ENCODE results near the gene CERS1. TPM values are rescaled to one million over a fixed set of nuclear protein-coding genes. Genes with fewer than 3 reads are reported as not detected.

Gene CERS1
- polyA plus RNA-seq, 3 donors, result not detected

GRCh38 chr19:18898081-18898606, 2.2 kb upstream of the CERS1 start:
- Histone ChIP-seq H3K4me1 (ENCODE audit: control insufficient read depth in 1 of 2, insufficient read depth in 2 of 2, low read length in 2 of 2) (peaks cover 4 to 10% of the 10 kb centered on the region in 2 donors), H2AFZ (ENCODE audit: insufficient read depth, low read depth, low read length, poor library complexity, severe bottlenecking) (no peak overlapping the region), H3K27me3 (ENCODE audit: control insufficient read depth in 2 of 2, insufficient read depth in 2 of 2, low read length in 2 of 2) (peaks cover 3 to 36% of the 10 kb centered on the region in 2 donors), H3K79me2 (ENCODE audit: insufficient read depth, low read length) (no peaks in the 10 kb centered on the region), H3K36me3 (replicated peaks in 1 of 2; ENCODE audit: control insufficient read depth in 1 of 2, insufficient read depth in 2 of 2, low read length in 2 of 2) (peaks cover 34 to 37% of the 10 kb centered on the region in 2 donors), H3K4me2 (replicated peaks; ENCODE audit: extremely low read depth, low read length, poor library complexity, severe bottlenecking) (no peak overlapping the region), H3K9me3 (replicated peaks in 1 of 2; ENCODE audit: control insufficient read depth in 1 of 2, insufficient read depth in 1 of 2, low read length in 2 of 2) (peaks cover 0 to 5% of the 10 kb centered on the region in 2 donors), H3K27ac (ENCODE audit: low read depth in 1 of 2, low read length in 2 of 2) (no peak overlapping the region), H3K4me3 (replicated peaks in 1 of 3; ENCODE audit: low read depth in 2 of 3, low read length in 3 of 3) (no peak overlapping the region), H4K20me1 (ENCODE audit: insufficient read depth, low read length) (peaks cover 35% of the 10 kb centered on the region), H3K9ac (ENCODE audit: insufficient read depth, low read length, poor library complexity, severe bottlenecking) (no peak overlapping the region)
- no peak for DNase-seq
- WGBS (ENCODE audit: insufficient coverage), result 94% methylated on average over 5 of the region's 18 CpGs
- TF ChIP-seq CTCF (IDR thresholded peaks at IDR 0.05), result no peak
- no peak overlapping the region for H3K4me3 Mint-ChIP-seq
- H3K4me1 Mint-ChIP-seq, result peaks cover 14% of the 10 kb centered on the region
- H3K27ac Mint-ChIP-seq, result no peak overlapping the region
- peaks cover 27 to 43% (median 33%) of the 10 kb centered on the region in 3 donors for H3K27me3 Mint-ChIP-seq (ENCODE audit: low read depth in 3 of 3)
- peaks cover 0 to 7% (median 4%) of the 10 kb centered on the region in 7 donors for H3K9me3 Mint-ChIP-seq
- peaks cover 34 to 44% of the 10 kb centered on the region in 2 donors for H3K36me3 Mint-ChIP-seq
- intact Hi-C loops (cut with micrococcal nuclease), result no loop called here

- Histone ChIP-seq H3K9ac (ENCODE audit: insufficient read depth, low read length, poor library complexity, severe bottlenecking) (no peak overlapping the region), H4K20me1 (ENCODE audit: insufficient read depth, low read length) (peaks cover 35% of the 10 kb centered on the region), H3K4me2 (replicated peaks; ENCODE audit: extremely low read depth, low read length, poor library complexity, severe bottlenecking) (no peak overlapping the region), H3K9me3 (replicated peaks in 1 of 2; ENCODE audit: control insufficient read depth in 1 of 2, insufficient read depth in 1 of 2, low read length in 2 of 2) (peaks cover 0 to 5% of the 10 kb centered on the region in 2 donors), H3K36me3 (replicated peaks in 1 of 2; ENCODE audit: control insufficient read depth in 1 of 2, insufficient read depth in 2 of 2, low read length in 2 of 2) (peaks cover 29 to 32% of the 10 kb centered on the region in 2 donors), H3K4me3 (replicated peaks in 1 of 3; ENCODE audit: low read depth in 2 of 3, low read length in 3 of 3) (no peak overlapping the region), H2AFZ (ENCODE audit: insufficient read depth, low read depth, low read length, poor library complexity, severe bottlenecking) (no peak overlapping the region), H3K79me2 (ENCODE audit: insufficient read depth, low read length) (no peaks in the 10 kb centered on the region), H3K27ac (ENCODE audit: low read depth in 1 of 2, low read length in 2 of 2) (no peak overlapping the region), H3K4me1 (ENCODE audit: control insufficient read depth in 1 of 2, insufficient read depth in 2 of 2, low read length in 2 of 2) (peaks cover 4 to 10% of the 10 kb centered on the region in 2 donors), H3K27me3 (ENCODE audit: control insufficient read depth in 2 of 2, insufficient read depth in 2 of 2, low read length in 2 of 2) (peaks cover 3 to 37% of the 10 kb centered on the region in 2 donors)
- peak overlapping the region in 1 of 2 donors; percentile 87 for H3K4me3 Mint-ChIP-seq
- no peak for DNase-seq
- peaks cover 30 to 37% of the 10 kb centered on the region in 2 donors for H3K36me3 Mint-ChIP-seq
- H3K27ac Mint-ChIP-seq, result peak overlapping the region in 1 of 7 donors; percentile 46
- H3K27me3 Mint-ChIP-seq (ENCODE audit: low read depth in 3 of 3), result peaks cover 27 to 50% (median 34%) of the 10 kb centered on the region in 3 donors
- TF ChIP-seq CTCF (IDR thresholded peaks at IDR 0.05), result no peak
- intact Hi-C loops (cut with micrococcal nuclease), result no loop called here
- peaks cover 0 to 7% (median 4%) of the 10 kb centered on the region in 7 donors for H3K9me3 Mint-ChIP-seq
- H3K4me1 Mint-ChIP-seq, result peaks cover 14% of the 10 kb centered on the region
- 89% methylated on average over 25 of the region's 25 CpGs for WGBS (ENCODE audit: insufficient coverage)
Measured at GRCh38 chr19:18897094-18898029, 1.4 kb upstream of the CERS1 start.

All from CD14-positive monocyte (primary cell).